Upper lobe of left lung (tissue), 4 donors: ENCODE results near the gene ETFRF1.

Source experiments
- POLR2A ChIP-seq, 4 donors: fragments of 450-650 bp; IDR thresholded peaks; one replicate each; pipeline ENCODE4 v1.5.1; 2016 to 2017; ENCODE audit warnings: antibody characterized with exemption in 4 of 4, mild to moderate bottlenecking in 2 of 4
- POLR2AphosphoS5 ChIP-seq, 2 donors: sonication (generic); formaldehyde crosslinking; IDR thresholded peaks; one replicate each; pipeline ENCODE4 v1.5.1; 2017; ENCODE audit warnings: antibody characterized with exemption in 2 of 2

GRCh38 chr12:25194722-25195055 is 348 bp upstream of the ETFRF1 start:
- no peak for TF ChIP-seq POLR2AphosphoS5 (IDR thresholded peaks at IDR 0.05)
- TF ChIP-seq POLR2A (IDR thresholded peaks at IDR 0.05) = no peak
